Kidney epithelial cell (primary cell): ENCODE results near the gene EYA4. TPM values are rescaled to one million over a fixed set of nuclear protein-coding genes. Genes with fewer than 3 reads are reported as not detected.

ENCODE experiments used
- DNase-seq: peaks from one replicate; pipeline ENCODE4 v3.0.0-alpha.2; 2010; ENCODE audit warnings: low read depth
- H3K27me3 ChIP-seq: 2 replicates; pipeline ENCODE4 v1.6.0; 2011; ENCODE audit warnings: low read length; ENCODE audit not compliant: control insufficient read depth, insufficient read depth
- H3K36me3 ChIP-seq: 2 replicates; pipeline ENCODE4 v1.5.1; 2011; ENCODE audit warnings: low read length; ENCODE audit not compliant: control insufficient read depth, insufficient read depth
- H3K4me3 ChIP-seq: 2 replicates; pipeline ENCODE4 v1.5.1; 2011; ENCODE audit warnings: low read depth, mild to moderate bottlenecking, control low read depth, low read length
- CTCF ChIP-seq: IDR thresholded peaks from 2 replicates; pipeline ENCODE4 v1.5.1; 2011; ENCODE audit warnings: mild to moderate bottlenecking, moderate library complexity, low read length, control low read depth, inconsistent platforms; ENCODE audit not compliant: insufficient read depth, poor library complexity, severe bottlenecking
- total RNA-seq: library from RNA; depleted of rRNA; stranded (reverse); fragments of >200 nt; gene quantifications from 2 replicates; pipeline ENCODE4 v1.2.3, GENCODE V29; 2015

The EYA4 gene
- total RNA-seq, 1 donor from 2014 or later, result 0.58 TPM

DNA sequence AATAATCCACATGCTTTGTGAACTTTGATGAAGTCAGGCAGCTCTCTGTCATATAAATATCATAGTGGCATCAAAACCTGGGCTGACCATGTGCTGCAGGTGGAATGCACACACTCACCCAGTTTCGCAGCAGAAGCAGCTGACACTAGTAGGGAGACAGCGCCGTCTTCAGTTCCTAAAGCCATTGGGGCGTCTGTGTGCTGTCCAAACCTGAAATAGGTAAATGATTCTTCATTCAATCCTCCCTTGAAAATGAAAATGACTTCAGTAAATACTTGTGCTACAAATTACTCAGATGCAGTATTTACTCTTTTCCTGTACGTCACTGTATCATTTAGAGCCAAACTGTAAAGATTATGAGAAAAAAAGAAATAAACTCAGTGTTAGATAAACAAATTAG lies 127.5 kb downstream of the EYA4 start:
- no peak overlapping the region for H3K4me3 ChIP-seq

GRCh38 chr6:133369773-133370272 lies 128.7 kb downstream of the EYA4 start:
- no peak for TF ChIP-seq CTCF
- no peak overlapping the region for H3K4me3 ChIP-seq
- H3K36me3 ChIP-seq, result no peaks in the 10 kb centered on the region
- no peak for DNase-seq
- no peaks in the 10 kb centered on the region for H3K27me3 ChIP-seq

More for the DNA sequence above, 127.5 kb downstream of the EYA4 start:
- no peak for DNase-seq
- peak; percentile 23 for TF ChIP-seq CTCF
- Histone ChIP-seq H3K27me3 (no peaks in the 10 kb centered on the region), H3K36me3 (no peaks in the 10 kb centered on the region)

DNA sequence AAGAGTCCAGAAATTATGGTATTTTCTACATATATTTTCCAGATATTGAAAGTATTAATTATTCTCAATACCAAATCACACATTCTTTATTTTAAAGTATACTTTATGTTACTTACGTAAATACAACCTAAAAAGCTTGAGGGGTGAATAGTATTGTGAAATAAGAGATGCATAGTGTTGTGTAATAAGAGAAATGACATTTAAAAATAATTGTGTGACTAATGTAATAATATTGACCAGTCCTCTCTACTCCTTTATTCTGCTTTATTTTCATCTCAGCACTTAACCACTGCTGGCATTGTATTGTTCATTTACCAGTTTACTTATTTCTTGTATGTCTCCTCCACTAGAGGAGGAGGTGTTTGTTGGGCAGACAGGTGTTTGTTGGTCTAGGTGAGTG lies 135.6 kb downstream of the EYA4 start:
- no peak for TF ChIP-seq CTCF
- Histone ChIP-seq H3K36me3 (no peaks in the 10 kb centered on the region), H3K4me3 (no peak overlapping the region), H3K27me3 (no peaks in the 10 kb centered on the region)
- DNase-seq, result no peak

DNA sequence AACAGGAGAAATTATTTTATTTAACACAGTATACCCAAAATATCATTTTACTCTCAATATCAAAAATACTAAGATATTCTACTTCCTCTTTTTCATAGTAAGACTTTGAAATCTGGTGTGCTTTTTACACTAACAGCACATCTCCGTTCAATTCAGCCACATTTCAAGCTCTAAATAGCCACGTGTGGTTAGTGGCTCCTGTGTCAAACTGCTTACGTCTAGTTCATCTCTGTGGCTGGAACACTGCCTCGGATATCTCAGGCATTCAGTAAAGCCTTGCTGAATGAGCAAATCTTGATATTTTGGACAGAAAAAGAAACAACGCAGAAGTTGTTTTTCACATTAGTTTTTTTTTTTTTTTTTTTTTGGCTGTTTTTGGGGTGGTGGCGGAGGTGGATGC lies 136.1 kb downstream of the EYA4 start:
- H3K27me3 ChIP-seq, result no peaks in the 10 kb centered on the region
- no peaks in the 10 kb centered on the region for H3K36me3 ChIP-seq
- TF ChIP-seq CTCF, result no peak

GRCh38 chr6:133380047-133380446 lies 138.9 kb downstream of the EYA4 start:
- Histone ChIP-seq H3K36me3 (no peaks in the 10 kb centered on the region), H3K27me3 (no peaks in the 10 kb centered on the region), H3K4me3 (no peak overlapping the region)
- no peak for TF ChIP-seq CTCF
- DNase-seq, result no peak

More for the DNA sequence above, 136.1 kb downstream of the EYA4 start:
- no peak overlapping the region for H3K4me3 ChIP-seq
- DNase-seq, result no peak

GRCh38 chr6:133380723-133381122 lies 139.6 kb downstream of the EYA4 start:
- Histone ChIP-seq H3K4me3 (no peak overlapping the region), H3K36me3 (no peaks in the 10 kb centered on the region), H3K27me3 (no peaks in the 10 kb centered on the region)
- no peak for DNase-seq
- no peak for TF ChIP-seq CTCF
